ENCODE results near the gene LCE5A. TPM values are rescaled to one million over a fixed set of nuclear protein-coding genes. Genes with fewer than 3 reads are reported as not detected.
A peak's percentile ranks its signal among the peaks of the same experiment; 100 is the strongest.

The LCE5A gene
- total and polyA plus RNA-seq, 7 donors: not detected

DNA sequence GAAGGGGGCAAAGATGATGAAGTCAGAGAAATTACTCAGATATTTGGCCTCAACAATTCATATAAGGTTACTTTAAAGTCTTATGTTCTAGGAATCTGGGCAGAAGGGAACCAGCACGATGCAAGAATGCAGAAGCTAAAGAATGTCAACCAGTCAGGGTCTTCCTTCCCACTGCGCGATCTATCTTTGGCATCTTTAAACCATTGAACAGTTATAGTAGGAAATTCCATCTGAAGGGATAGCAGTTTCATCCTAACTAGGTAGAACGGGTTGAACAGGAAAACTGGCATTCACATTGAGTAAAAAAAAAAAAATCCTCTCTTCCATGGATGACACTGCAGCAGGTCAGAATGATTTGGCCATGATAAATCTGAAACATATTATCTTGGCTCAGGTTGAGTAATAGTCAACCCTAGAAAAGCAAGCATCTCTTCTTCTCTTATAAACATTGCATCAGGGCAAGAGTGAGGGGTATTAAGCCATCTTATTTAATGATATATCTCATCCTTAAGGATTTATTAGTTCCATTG lies 10.0 kb downstream of the LCE5A start:
- Histone ChIP-seq H3K27ac (no peak overlapping the region), H3K36me3 (no peaks in the 10 kb centered on the region), H3K27me3 (peaks cover 0 to 10% (median 2%) of the 10 kb centered on the region in 3 donors), H3K9me3 (peaks cover 0 to 2% (median 0%) of the 10 kb centered on the region in 4 donors), H3K4me1 (peaks cover 0 to 1% (median under 1%) of the 10 kb centered on the region in 4 donors), H3K4me3 (no peak overlapping the region)
- TF ChIP-seq POLR2AphosphoS5 (IDR thresholded peaks at IDR 0.05): no peak
- no peak for TF ChIP-seq EP300 (IDR thresholded peaks at IDR 0.05)
- TF ChIP-seq POLR2A (IDR thresholded peaks at IDR 0.05): no peak
- TF ChIP-seq, protein P1, sequence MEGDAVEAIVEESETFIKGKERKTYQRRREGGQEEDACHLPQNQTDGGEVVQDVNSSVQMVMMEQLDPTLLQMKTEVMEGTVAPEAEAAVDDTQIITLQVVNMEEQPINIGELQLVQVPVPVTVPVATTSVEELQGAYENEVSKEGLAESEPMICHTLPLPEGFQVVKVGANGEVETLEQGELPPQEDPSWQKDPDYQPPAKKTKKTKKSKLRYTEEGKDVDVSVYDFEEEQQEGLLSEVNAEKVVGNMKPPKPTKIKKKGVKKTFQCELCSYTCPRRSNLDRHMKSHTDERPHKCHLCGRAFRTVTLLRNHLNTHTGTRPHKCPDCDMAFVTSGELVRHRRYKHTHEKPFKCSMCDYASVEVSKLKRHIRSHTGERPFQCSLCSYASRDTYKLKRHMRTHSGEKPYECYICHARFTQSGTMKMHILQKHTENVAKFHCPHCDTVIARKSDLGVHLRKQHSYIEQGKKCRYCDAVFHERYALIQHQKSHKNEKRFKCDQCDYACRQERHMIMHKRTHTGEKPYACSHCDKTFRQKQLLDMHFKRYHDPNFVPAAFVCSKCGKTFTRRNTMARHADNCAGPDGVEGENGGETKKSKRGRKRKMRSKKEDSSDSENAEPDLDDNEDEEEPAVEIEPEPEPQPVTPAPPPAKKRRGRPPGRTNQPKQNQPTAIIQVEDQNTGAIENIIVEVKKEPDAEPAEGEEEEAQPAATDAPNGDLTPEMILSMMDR (IDR thresholded peaks at IDR 0.05): no peak
- WGBS, 2 donors: 61% methylated on average over 4 of the region's 4 CpGs
- intact Hi-C loops (cut with DNase I): no loop called here
- no peak for DNase-seq

DNA sequence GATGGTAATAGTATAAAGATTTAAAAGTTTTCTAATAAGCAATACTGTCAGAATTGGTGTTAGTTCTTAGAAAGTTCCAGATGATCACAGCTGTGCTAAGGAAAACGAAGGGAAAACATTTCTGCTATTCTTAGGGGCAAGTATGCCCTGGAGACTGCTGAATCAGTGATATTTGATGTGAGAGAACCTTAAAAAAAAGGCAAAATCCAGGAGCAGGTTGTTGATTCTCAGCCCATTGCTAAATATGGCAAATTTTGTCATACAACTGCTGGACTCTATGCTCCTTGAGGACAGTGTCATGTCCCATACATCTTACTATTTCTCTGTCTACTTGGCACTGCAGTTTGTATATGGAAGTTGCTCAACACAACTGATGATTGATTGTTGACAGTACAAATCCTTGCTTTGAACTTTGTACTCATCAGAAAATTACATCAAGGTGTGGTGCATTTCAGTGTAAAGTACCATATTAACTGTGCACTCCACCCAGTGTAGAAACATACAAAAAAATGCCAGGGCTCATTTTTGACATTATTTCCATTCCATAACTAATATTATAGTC lies 14.6 kb downstream of the LCE5A start:
- intact Hi-C loops (cut with DNase I): no loop called here
- Histone ChIP-seq H3K27ac (no peak overlapping the region), H3K36me3 (no peaks in the 10 kb centered on the region), H3K4me3 (no peak overlapping the region), H3K9me3 (peaks cover 0 to 7% (median 0%) of the 10 kb centered on the region in 4 donors), H3K4me1 (no peaks in the 10 kb centered on the region), H3K27me3 (no peaks in the 10 kb centered on the region)
- TF ChIP-seq POLR2AphosphoS5 (IDR thresholded peaks at IDR 0.05) (no peak), EP300 (IDR thresholded peaks at IDR 0.05) (no peak), POLR2A (IDR thresholded peaks at IDR 0.05) (no peak)
- TF ChIP-seq, protein P1 (IDR thresholded peaks at IDR 0.05): no peak
- 25 to 38% methylated on average over 1 of the region's 1 CpG for WGBS, 2 donors
- DNase-seq: no peak

DNA sequence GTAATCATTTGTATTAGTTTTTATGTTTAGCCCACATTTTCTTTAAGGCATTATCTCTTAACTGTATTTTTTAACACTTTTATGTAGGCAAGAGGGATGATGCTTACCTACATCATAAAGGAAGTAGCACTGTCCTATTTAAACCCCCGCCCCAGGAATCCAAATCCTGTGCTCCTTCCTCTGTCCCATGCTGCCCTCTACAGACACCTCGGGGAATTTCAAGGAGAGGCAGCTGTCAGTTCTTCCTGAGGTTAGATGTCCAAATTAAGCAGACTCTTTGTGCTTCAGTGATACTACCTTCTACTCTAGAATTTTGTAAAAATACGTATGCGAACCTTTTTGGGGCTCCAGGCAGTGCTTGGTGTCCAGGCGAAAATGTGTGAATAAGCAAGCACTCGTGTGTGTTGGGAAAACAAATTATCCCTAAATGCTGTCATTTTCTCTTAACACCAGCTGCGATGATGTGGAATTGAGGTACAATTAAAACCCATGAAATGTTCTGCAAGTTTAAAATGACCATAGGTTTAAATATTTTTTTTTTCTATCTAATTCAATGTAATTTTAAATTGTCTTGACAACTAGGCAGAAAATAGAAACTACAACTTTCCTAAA lies 22.8 kb downstream of the LCE5A start:
- no peak overlapping the region for H3K4me3 ChIP-seq
- no peaks in the 10 kb centered on the region for H3K36me3 ChIP-seq
- intact Hi-C loops (cut with DNase I): no loop called here
- no peaks in the 10 kb centered on the region for H3K4me1 ChIP-seq
- H3K27ac ChIP-seq: no peak overlapping the region
- WGBS, 2 donors: 20 to 25% methylated on average over 7 of the region's 7 CpGs
- TF ChIP-seq POLR2AphosphoS5 (IDR thresholded peaks at IDR 0.05) (no peak), EP300 (IDR thresholded peaks at IDR 0.05) (no peak), POLR2A (IDR thresholded peaks at IDR 0.05) (no peak)
- TF ChIP-seq, protein P1 (IDR thresholded peaks at IDR 0.05): peak in 1 of 4 experiments; percentile 15
- H3K9me3 ChIP-seq: peaks cover 0 to 6% (median 0%) of the 10 kb centered on the region in 4 donors
- no peak for DNase-seq
- peaks cover 0 to 5% (median 0%) of the 10 kb centered on the region in 3 donors for H3K27me3 ChIP-seq

DNA sequence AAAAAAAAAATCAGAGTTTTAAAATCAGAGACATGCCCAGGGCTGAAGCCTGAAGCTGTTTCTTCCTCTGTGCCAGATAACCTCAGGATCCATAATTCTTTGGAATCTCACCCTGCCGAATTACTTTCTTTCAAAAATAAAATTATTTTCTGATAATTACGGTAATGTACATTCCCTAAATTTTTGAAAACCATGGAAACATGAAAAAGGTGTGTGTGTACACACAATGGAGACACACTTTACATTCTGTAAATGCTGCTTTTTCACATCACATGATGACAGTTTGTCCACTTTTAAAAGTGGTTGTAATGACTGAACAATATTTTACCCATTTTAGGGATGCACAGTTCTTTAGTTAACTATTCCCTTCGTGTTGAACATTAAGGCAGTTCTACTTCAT lies 25.2 kb downstream of the LCE5A start:
- Histone ChIP-seq H3K36me3 (no peaks in the 10 kb centered on the region), H3K27me3 (peaks cover 0 to 5% (median 0%) of the 10 kb centered on the region in 3 donors), H3K4me1 (no peaks in the 10 kb centered on the region), H3K27ac (no peak overlapping the region), H3K4me3 (no peak overlapping the region), H3K9me3 (peaks cover 0 to 5% (median 0%) of the 10 kb centered on the region in 4 donors)
- no peak for TF ChIP-seq EP300 (IDR thresholded peaks at IDR 0.05)
- TF ChIP-seq, protein P1 (IDR thresholded peaks at IDR 0.05): no peak
- no peak for TF ChIP-seq POLR2A (IDR thresholded peaks at IDR 0.05)
- no peak for TF ChIP-seq POLR2AphosphoS5 (IDR thresholded peaks at IDR 0.05)
- no peak for DNase-seq
- intact Hi-C loops (cut with DNase I): no loop called here
- WGBS, 2 donors: 79 to 81% methylated on average over 3 of the region's 3 CpGs
